A549 (cell line): ENCODE data around the gene RAB17. TPM values are rescaled to one million over a fixed set of nuclear protein-coding genes. Genes with fewer than 3 reads are reported as not detected.

ENCODE experiments used
- ATAC-seq, 2 experiments: fragments of 200-7000 bp in 1 of 2; fragments of >200 bp in 1 of 2; cut with Nextera tagmentation in 1 of 2; cut with Tn5 transposase in 1 of 2; 3 replicates each; pipeline versions ENCODE4 v1.8.0 to v1.9.1; 2018 to 2020; ENCODE audit warnings: mild to moderate bottlenecking in 1 of 2, moderate library complexity in 1 of 2
- CTCF ChIA-PET: fragments of 300-600 bp; sonication (Branson Sonifier 250); formaldehyde crosslinking; extraction: SDS; loops from one replicate; lab custom pipeline; 2021; ENCODE audit warnings: antibody characterized with exemption, inconsistent platforms; lab: Yijun Ruan, JAX
- POLR2A ChIA-PET: fragments of 350-600 bp; formaldehyde crosslinking; extraction: SDS; loops from one replicate; lab custom pipeline; 2021; ENCODE audit warnings: antibody characterized with exemption, inconsistent platforms; lab: Yijun Ruan, JAX
- DNase-seq, 2 experiments: peaks; one replicate each; pipeline versions ENCODE4 v3.0.0 to v3.0.0-alpha.2; 2011 to 2016; ENCODE audit warnings: low read depth in 1 of 2, low spot score in 1 of 2
- FAIRE-seq: peaks from 2 replicates; lab custom pipeline; 2011; peaks lifted over from hg19 to GRCh38; lab: Jason Lieb, UNC
- H3K27ac ChIP-seq, 2 experiments: fragments of >200 bp; sonication (Bioruptor Twin); formaldehyde crosslinking; 3 replicates each; pipeline ENCODE4 v1.5.1; 2016 to 2017
- H3K4me1 ChIP-seq: fragments of >200 bp; sonication (Bioruptor Twin); formaldehyde crosslinking; 3 replicates; pipeline ENCODE4 v1.6.1; 2016
- H3K4me2 ChIP-seq: fragments of >200 bp; sonication (Bioruptor Twin); formaldehyde crosslinking; 3 replicates; pipeline ENCODE4 v1.6.1; 2016
- H3K4me3 ChIP-seq: fragments of >200 bp; sonication (Bioruptor Twin); formaldehyde crosslinking; 3 replicates; pipeline ENCODE4 v1.5.1; 2016
- H3K9me3 ChIP-seq: fragments of >200 bp; sonication (Bioruptor Twin); formaldehyde crosslinking; 3 replicates; pipeline ENCODE4 v1.6.1; 2016
- ATOH8 ChIP-seq: fragments of 250-450 bp; sonication (Bioruptor Pico); IDR thresholded peaks from 2 replicates; pipeline ENCODE4 v1.5.0; 2020; ENCODE audit warnings: low read depth, mild to moderate bottlenecking, moderate library complexity
- CBX8 ChIP-seq: fragments of 200-600 bp; sonication (generic); IDR thresholded peaks from 2 replicates; pipeline ENCODE4 v1.6.1; 2016
- CHD4 ChIP-seq: fragments of 200-600 bp; sonication (generic); IDR thresholded peaks from 2 replicates; pipeline ENCODE4 v1.6.1; 2016; ENCODE audit warnings: antibody characterized with exemption, mild to moderate bottlenecking, borderline replicate concordance
- EHMT2 ChIP-seq: fragments of 200-600 bp; sonication (generic); IDR thresholded peaks from 2 replicates; pipeline ENCODE4 v1.6.1; 2016; ENCODE audit warnings: antibody characterized with exemption, low read depth, mild to moderate bottlenecking, moderate library complexity
- ELK1 ChIP-seq: fragments of 150-350 bp; IDR thresholded peaks from 2 replicates; pipeline ENCODE4 v1.6.1; 2014; ENCODE audit warnings: low read depth, mild to moderate bottlenecking, low read length
- EP300 ChIP-seq, 2 experiments: fragments of >200 bp; sonication (Bioruptor Twin); formaldehyde crosslinking; IDR thresholded peaks; 2 replicates in 1 of 2; 3 replicates in 1 of 2; pipeline ENCODE4 v1.6.1; 2016 to 2017
- ESRRA ChIP-seq: fragments of 150-350 bp; IDR thresholded peaks from 2 replicates; pipeline ENCODE4 v1.6.1; 2014; ENCODE audit warnings: mild to moderate bottlenecking, low read length, borderline replicate concordance
- FOSB ChIP-seq: fragments of 250-450 bp; sonication (Bioruptor Pico); IDR thresholded peaks from 2 replicates; pipeline ENCODE4 v1.5.0; 2020; ENCODE audit warnings: mild to moderate bottlenecking, moderate library complexity
- FOXS1 ChIP-seq: fragments of 250-450 bp; sonication (Bioruptor Pico); IDR thresholded peaks from 2 replicates; pipeline ENCODE4 v1.5.0; 2020; ENCODE audit warnings: mild to moderate bottlenecking, moderate library complexity
- JUN ChIP-seq, 2 experiments: fragments of >200 bp; sonication (Bioruptor Twin); formaldehyde crosslinking; IDR thresholded peaks; 2 replicates in 1 of 2; 3 replicates in 1 of 2; pipeline ENCODE4 v1.6.1; 2016 to 2017
- KDM1A ChIP-seq: fragments of 200-600 bp; sonication (generic); IDR thresholded peaks from 2 replicates; pipeline ENCODE4 v1.6.1; 2016; ENCODE audit warnings: low read depth, mild to moderate bottlenecking
- NR3C1 ChIP-seq: fragments of >200 bp; sonication (Bioruptor Twin); formaldehyde crosslinking; IDR thresholded peaks from 3 replicates; pipeline ENCODE4 v1.6.1; 2017
- PHF8 ChIP-seq: fragments of 200-600 bp; sonication (generic); IDR thresholded peaks from 2 replicates; pipeline ENCODE4 v1.6.1; 2016; ENCODE audit warnings: low read depth, mild to moderate bottlenecking, antibody characterized with exemption, moderate library complexity, borderline replicate concordance
- RARB ChIP-seq: fragments of 250-450 bp; sonication (Bioruptor Pico); IDR thresholded peaks from 2 replicates; pipeline ENCODE4 v1.8.0; 2021; ENCODE audit warnings: mild to moderate bottlenecking, moderate library complexity
- SREBF2 ChIP-seq: fragments of 450-650 bp; IDR thresholded peaks from 2 replicates; pipeline ENCODE4 v1.6.1; 2014; ENCODE audit warnings: mild to moderate bottlenecking, moderate library complexity
- ZC3H11A ChIP-seq: fragments of 450-650 bp; IDR thresholded peaks from 2 replicates; pipeline ENCODE4 v1.6.1; 2014; ENCODE audit warnings: antibody characterized with exemption, mild to moderate bottlenecking
- WGBS: methylation state at CpG from one replicate; pipeline ENCODE4 v1.1.6; 2017; ENCODE audit errors: missing lambda C conversion rate; 5-methylcytosine and 5-hydroxymethylcytosine counted together
- polyA plus RNA-seq, 4 experiments: library from polyadenylated mRNA; depleted of rRNA in 3 of 4; stranded (reverse); fragments of >200 nt; fragmentation: RNase III in 1 of 4; extraction: RNeasy Plus Mini Kit Qiagen cat#74134 plus additional on column Dnase treatment in 1 of 4; gene quantifications; 2 replicates in 3 of 4; 3 replicates in 1 of 4; pipeline ENCODE4 v1.2.3, GENCODE V29; 2011 to 2017
- TF ChIP-seq, protein P1 (sequence below): IDR thresholded peaks from 2 replicates; pipeline ENCODE4 v1.6.1; 2012
- TF ChIP-seq, protein P2 (sequence below): fragments of >200 bp; sonication (Bioruptor Twin); formaldehyde crosslinking; IDR thresholded peaks from 3 replicates; pipeline ENCODE4 v1.5.1; 2016

Gene RAB17
- polyA plus RNA-seq, 2 of the 4 experiments (the other 2 are of a cell fraction): 0.44 to 2.2 TPM

DNA sequence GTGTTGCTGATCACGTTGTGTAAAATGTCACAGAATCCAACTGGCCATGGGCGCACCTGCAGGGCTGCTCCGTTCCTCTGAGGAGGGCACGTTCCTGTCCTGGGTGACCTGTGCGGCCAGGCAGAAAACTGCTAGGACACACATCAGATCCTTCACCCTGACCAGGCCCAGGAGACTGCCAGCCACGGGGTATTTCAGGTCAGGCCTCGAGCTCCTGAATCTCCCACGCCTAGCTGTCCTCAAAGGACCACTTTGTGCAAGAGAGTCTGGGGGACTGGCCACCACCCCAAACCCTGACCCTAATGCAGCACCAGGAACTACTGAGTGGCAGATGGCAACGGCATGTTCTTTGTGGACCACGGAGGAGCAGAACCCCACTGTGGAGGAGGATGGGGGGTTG lies 13.1 kb downstream of the RAB17 start:
- ChIA-PET CTCF (interaction anchor here (0.7 to 3.3 kb wide), 5 partner anchors 65 to 456 kb away, joined by 3 to 15 read pairs (median 9); no protein-coding TSS in a partner anchor), POLR2A (no interaction called here)
- WGBS: 76% methylated on average over 10 of the region's 10 CpGs
- TF ChIP-seq JUN (IDR thresholded peaks at IDR 0.05) (no peak), SREBF2 (no peak), EP300 (IDR thresholded peaks at IDR 0.05) (no peak), ATOH8 (CRISPR knock-in tag) (no peak), NR3C1 (no peak), CBX8 (no peak), FOSB (no peak), ESRRA (no peak), ZC3H11A (no peak), EHMT2 (no peak), CHD4 (no peak), KDM1A (no peak), RARB (no peak), FOXS1 (CRISPR knock-in tag) (no peak), ELK1 (no peak)
- TF ChIP-seq, protein P1, sequence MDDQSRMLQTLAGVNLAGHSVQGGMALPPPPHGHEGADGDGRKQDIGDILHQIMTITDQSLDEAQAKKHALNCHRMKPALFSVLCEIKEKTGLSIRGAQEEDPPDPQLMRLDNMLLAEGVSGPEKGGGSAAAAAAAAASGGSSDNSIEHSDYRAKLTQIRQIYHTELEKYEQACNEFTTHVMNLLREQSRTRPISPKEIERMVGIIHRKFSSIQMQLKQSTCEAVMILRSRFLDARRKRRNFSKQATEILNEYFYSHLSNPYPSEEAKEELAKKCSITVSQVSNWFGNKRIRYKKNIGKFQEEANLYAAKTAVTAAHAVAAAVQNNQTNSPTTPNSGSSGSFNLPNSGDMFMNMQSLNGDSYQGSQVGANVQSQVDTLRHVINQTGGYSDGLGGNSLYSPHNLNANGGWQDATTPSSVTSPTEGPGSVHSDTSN: no peak
- TF ChIP-seq, protein P2, sequence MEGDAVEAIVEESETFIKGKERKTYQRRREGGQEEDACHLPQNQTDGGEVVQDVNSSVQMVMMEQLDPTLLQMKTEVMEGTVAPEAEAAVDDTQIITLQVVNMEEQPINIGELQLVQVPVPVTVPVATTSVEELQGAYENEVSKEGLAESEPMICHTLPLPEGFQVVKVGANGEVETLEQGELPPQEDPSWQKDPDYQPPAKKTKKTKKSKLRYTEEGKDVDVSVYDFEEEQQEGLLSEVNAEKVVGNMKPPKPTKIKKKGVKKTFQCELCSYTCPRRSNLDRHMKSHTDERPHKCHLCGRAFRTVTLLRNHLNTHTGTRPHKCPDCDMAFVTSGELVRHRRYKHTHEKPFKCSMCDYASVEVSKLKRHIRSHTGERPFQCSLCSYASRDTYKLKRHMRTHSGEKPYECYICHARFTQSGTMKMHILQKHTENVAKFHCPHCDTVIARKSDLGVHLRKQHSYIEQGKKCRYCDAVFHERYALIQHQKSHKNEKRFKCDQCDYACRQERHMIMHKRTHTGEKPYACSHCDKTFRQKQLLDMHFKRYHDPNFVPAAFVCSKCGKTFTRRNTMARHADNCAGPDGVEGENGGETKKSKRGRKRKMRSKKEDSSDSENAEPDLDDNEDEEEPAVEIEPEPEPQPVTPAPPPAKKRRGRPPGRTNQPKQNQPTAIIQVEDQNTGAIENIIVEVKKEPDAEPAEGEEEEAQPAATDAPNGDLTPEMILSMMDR: no peak
- H3K4me3 ChIP-seq: no peak overlapping the region
- no peak overlapping the region for H3K4me2 ChIP-seq
- ATAC-seq: no peak
- no peaks in the 10 kb centered on the region for H3K9me3 ChIP-seq
- FAIRE-seq: no peak
- H3K27ac ChIP-seq: no peak overlapping the region
- no peak for DNase-seq
- H3K4me1 ChIP-seq: peaks cover 6% of the 10 kb centered on the region; the same call in 2 of the 3 replicates

GRCh38 chr2:237576974-237577373 lies 13.6 kb downstream of the RAB17 start:
- POLR2A ChIA-PET: no interaction called here
- ATAC-seq: no peak
- CTCF ChIA-PET: interaction anchor here (0.7 to 3.3 kb wide), 5 partner anchors 64 to 456 kb away, joined by 3 to 15 read pairs (median 9); no protein-coding TSS in a partner anchor

More at GRCh38 chr2:237576974-237577373, 13.6 kb downstream of the RAB17 start:
- H3K4me1 ChIP-seq: peaks cover 7% of the 10 kb centered on the region; the same call in 2 of the 3 replicates
- H3K9me3 ChIP-seq: no peaks in the 10 kb centered on the region
- 80% methylated on average over 9 of the region's 9 CpGs for WGBS
- no peak overlapping the region for H3K4me3 ChIP-seq
- H3K4me2 ChIP-seq: no peak overlapping the region
- H3K27ac ChIP-seq: no peak overlapping the region
- DNase-seq: no peak
- TF ChIP-seq ZC3H11A (no peak), FOXS1 (CRISPR knock-in tag) (no peak), PHF8 (no peak)
- TF ChIP-seq, all 56 proteins: peak for 0
- no peak for FAIRE-seq
